Loucy (cell line): ENCODE measurements around the gene BST1.

ENCODE experiments used
- H2AFZ ChIP-seq: fragments of 200-600 bp; sonication (generic); 2 replicates; pipeline ENCODE4 v1.6.0; 2016; ENCODE audit warnings: antibody characterized with exemption, mild to moderate bottlenecking, low read length, moderate library complexity
- H3F3A ChIP-seq: fragments of 200-600 bp; 2 replicates; pipeline ENCODE4 v1.6.0; 2016; ENCODE audit warnings: antibody characterized with exemption, low read depth, mild to moderate bottlenecking
- H3K27me3 ChIP-seq: fragments of 200-600 bp; sonication (generic); 2 replicates; pipeline ENCODE4 v1.6.1; 2014; ENCODE audit warnings: low read length, mild to moderate bottlenecking; ENCODE audit not compliant: insufficient read depth, poor library complexity, severe bottlenecking
- H3K36me3 ChIP-seq: fragments of 200-600 bp; sonication (generic); 2 replicates; pipeline ENCODE4 v1.6.1; 2016; ENCODE audit warnings: low read length; ENCODE audit not compliant: insufficient read depth
- H3K4me1 ChIP-seq: fragments of 200-600 bp; sonication (generic); 2 replicates; pipeline ENCODE4 v1.5.1; 2014; ENCODE audit warnings: low read length, mild to moderate bottlenecking; ENCODE audit not compliant: insufficient read depth, poor library complexity, severe bottlenecking
- H3K4me2 ChIP-seq: fragments of 200-600 bp; sonication (generic); 2 replicates; pipeline ENCODE4 v1.6.0; 2014; ENCODE audit warnings: antibody characterized with exemption, low read length, low read depth, mild to moderate bottlenecking; ENCODE audit not compliant: poor library complexity, severe bottlenecking
- H3K4me3 ChIP-seq: fragments of 200-600 bp; sonication (generic); 2 replicates; pipeline ENCODE4 v1.5.1; 2014; ENCODE audit warnings: low read length, mild to moderate bottlenecking, mixed read lengths; ENCODE audit not compliant: poor library complexity, severe bottlenecking
- H3K79me2 ChIP-seq: fragments of 200-600 bp; sonication (generic); 2 replicates; pipeline ENCODE4 v1.6.1; 2014; ENCODE audit warnings: low read length; ENCODE audit not compliant: insufficient read depth
- H3K9ac ChIP-seq: fragments of 200-600 bp; sonication (generic); 2 replicates; pipeline ENCODE4 v1.6.0; 2014; ENCODE audit warnings: mild to moderate bottlenecking, low read depth, low read length, moderate library complexity; ENCODE audit not compliant: poor library complexity, severe bottlenecking
- H3K9me2 ChIP-seq: fragments of 200-600 bp; sonication (generic); replicated peaks from 2 replicates; pipeline ENCODE4 v1.6.1; 2016; ENCODE audit warnings: low read depth, low read length, mixed read lengths
- H3K9me3 ChIP-seq: fragments of 200-600 bp; sonication (generic); 2 replicates; pipeline ENCODE4 v1.6.1; 2014; ENCODE audit warnings: mild to moderate bottlenecking, antibody characterized with exemption, low read length, low read depth; ENCODE audit not compliant: insufficient read depth
- H4K20me1 ChIP-seq: fragments of 200-600 bp; sonication (generic); 2 replicates; pipeline ENCODE4 v1.6.0; 2014; ENCODE audit warnings: antibody characterized with exemption, low read length, mild to moderate bottlenecking; ENCODE audit not compliant: insufficient read depth, poor library complexity, severe bottlenecking
- CTCF ChIP-seq: fragments of 200-600 bp; sonication (generic); conservative IDR thresholded peaks from 2 replicates; pipeline ENCODE4 v1.5.1; 2014; ENCODE audit warnings: mild to moderate bottlenecking, antibody characterized with exemption, low read length
- EZH2phosphoT487 ChIP-seq: fragments of 200-600 bp; IDR thresholded peaks from 2 replicates; pipeline ENCODE4 v1.6.1; 2018; ENCODE audit warnings: antibody characterized with exemption, mild to moderate bottlenecking, moderate library complexity, borderline replicate concordance

The BST1 gene

GRCh38 chr4:15766821-15767220, 64.0 kb downstream of the BST1 start:
- no peaks in the 10 kb centered on the region for H3K27me3 ChIP-seq
- no peaks in the 10 kb centered on the region for H3K36me3 ChIP-seq
- H3F3A ChIP-seq: peaks cover 23% of the 10 kb centered on the region
- H3K9ac ChIP-seq: peak overlapping the region; percentile 67
- H3K4me2 ChIP-seq: peak overlapping the region; percentile 72
- no peak for TF ChIP-seq EZH2phosphoT487
- TF ChIP-seq CTCF: no peak
- no peaks in the 10 kb centered on the region for H3K9me2 ChIP-seq
- H3K4me1 ChIP-seq: peaks cover 54% of the 10 kb centered on the region
- no peak overlapping the region for H2AFZ ChIP-seq
- H3K79me2 ChIP-seq: no peaks in the 10 kb centered on the region
- H3K4me3 ChIP-seq: peak overlapping the region; percentile 53
- H3K9me3 ChIP-seq: no peaks in the 10 kb centered on the region
- H4K20me1 ChIP-seq: no peaks in the 10 kb centered on the region

GRCh38 chr4:15769202-15769601, 66.3 kb downstream of the BST1 start:
- Histone ChIP-seq H3K4me2 (no peak overlapping the region), H3K27me3 (no peaks in the 10 kb centered on the region), H3K9me3 (no peaks in the 10 kb centered on the region), H3K36me3 (no peaks in the 10 kb centered on the region), H4K20me1 (no peaks in the 10 kb centered on the region), H3K9me2 (no peaks in the 10 kb centered on the region), H3K79me2 (0 out of 2 replicates have a peak, but pooled peaks cover 5% of the 10 kb centered on the region), H3K4me3 (no peak overlapping the region), H3F3A (peaks cover 19% of the 10 kb centered on the region), H2AFZ (no peak overlapping the region), H3K9ac (peak overlapping the region; percentile 9), H3K4me1 (peaks cover 68% of the 10 kb centered on the region)
- TF ChIP-seq EZH2phosphoT487 (no peak), CTCF (no peak)

- peaks cover 59% of the 10 kb centered on the region for H3K4me1 ChIP-seq
- 0 out of 2 replicates have a peak, but pooled peaks cover 20% of the 10 kb centered on the region for H3K79me2 ChIP-seq
- peak overlapping the region; percentile 36 for H3K4me2 ChIP-seq
- 0 out of 2 replicates have a peak overlapping the region, but pooled peaks have one; percentile 11 for H2AFZ ChIP-seq
- H3K9me3 ChIP-seq: no peaks in the 10 kb centered on the region
- H3K27me3 ChIP-seq: no peaks in the 10 kb centered on the region
- TF ChIP-seq EZH2phosphoT487: no peak
- no peak for TF ChIP-seq CTCF
- H3F3A ChIP-seq: peaks cover 6% of the 10 kb centered on the region
- peak overlapping the region; percentile 30 for H3K4me3 ChIP-seq
- no peaks in the 10 kb centered on the region for H3K36me3 ChIP-seq
- H3K9ac ChIP-seq: peak overlapping the region; percentile 49
- H3K9me2 ChIP-seq: no peaks in the 10 kb centered on the region
- no peaks in the 10 kb centered on the region for H4K20me1 ChIP-seq
These were observed 68.6 kb downstream of the BST1 start for GRCh38 chr4:15771216-15772058.
